Effector memory CD4-positive, alpha-beta T cell (primary cell): ENCODE results near the gene APPBP2.

Source experiments
- DNase-seq, 3 donors: peaks; one replicate each; pipeline ENCODE4 v3.0.0-alpha.2; 2020
- H3K27ac ChIP-seq: 2 replicates; pipeline ENCODE4 v1.7.0; 2013; ENCODE audit warnings: mild to moderate bottlenecking, low read length, moderate library complexity; ENCODE audit not compliant: insufficient read depth, poor library complexity, severe bottlenecking
- H3K27me3 ChIP-seq: replicated peaks from 2 replicates; pipeline ENCODE4 v1.7.0; 2013; ENCODE audit warnings: mild to moderate bottlenecking, low read length; ENCODE audit not compliant: insufficient read depth, control insufficient read depth, poor library complexity, severe bottlenecking
- H3K36me3 ChIP-seq: 2 replicates; pipeline ENCODE4 v1.7.0; 2013; ENCODE audit warnings: mild to moderate bottlenecking, low read length, moderate library complexity; ENCODE audit not compliant: control insufficient read depth, insufficient read depth
- H3K4me1 ChIP-seq: 2 replicates; pipeline ENCODE4 v1.7.0; 2013; ENCODE audit warnings: low read length, mild to moderate bottlenecking; ENCODE audit not compliant: control insufficient read depth, insufficient read depth, poor library complexity, severe bottlenecking
- H3K4me3 ChIP-seq: 2 replicates; pipeline ENCODE4 v1.7.0; 2013; ENCODE audit warnings: low read length, low read depth, mild to moderate bottlenecking; ENCODE audit not compliant: insufficient read depth, poor library complexity, severe bottlenecking
- H3K9me3 ChIP-seq: 2 replicates; pipeline ENCODE4 v1.7.0; 2013; ENCODE audit warnings: mild to moderate bottlenecking, low read length, moderate library complexity; ENCODE audit not compliant: control insufficient read depth

The APPBP2 gene

DNA sequence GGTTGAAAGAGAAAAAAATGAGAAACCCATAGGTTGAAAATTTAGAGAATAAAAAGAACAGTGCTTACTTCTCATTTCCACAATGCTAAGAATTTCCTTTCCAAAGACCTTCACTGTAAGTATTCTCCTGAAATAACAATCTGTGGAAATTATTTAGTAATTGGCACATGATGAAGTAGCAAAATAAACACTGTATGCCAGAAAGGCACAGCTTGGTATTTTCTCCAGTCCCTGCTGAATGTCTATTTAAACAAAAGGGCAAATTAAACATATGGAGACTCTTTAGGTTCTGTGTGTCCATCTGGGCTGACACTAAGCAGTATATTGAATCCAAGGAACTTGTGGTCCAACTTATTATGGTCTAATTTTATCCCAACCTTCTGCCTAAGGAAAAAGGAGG is 57.7 kb downstream of the APPBP2 start:
- no peaks in the 10 kb centered on the region for H3K4me1 ChIP-seq
- no peak for DNase-seq
- H3K4me3 ChIP-seq, result no peak overlapping the region
- H3K36me3 ChIP-seq, result peaks cover 31% of the 10 kb centered on the region
- H3K27me3 ChIP-seq, result no peaks in the 10 kb centered on the region
- no peaks in the 10 kb centered on the region for H3K9me3 ChIP-seq
- no peak overlapping the region for H3K27ac ChIP-seq

DNA sequence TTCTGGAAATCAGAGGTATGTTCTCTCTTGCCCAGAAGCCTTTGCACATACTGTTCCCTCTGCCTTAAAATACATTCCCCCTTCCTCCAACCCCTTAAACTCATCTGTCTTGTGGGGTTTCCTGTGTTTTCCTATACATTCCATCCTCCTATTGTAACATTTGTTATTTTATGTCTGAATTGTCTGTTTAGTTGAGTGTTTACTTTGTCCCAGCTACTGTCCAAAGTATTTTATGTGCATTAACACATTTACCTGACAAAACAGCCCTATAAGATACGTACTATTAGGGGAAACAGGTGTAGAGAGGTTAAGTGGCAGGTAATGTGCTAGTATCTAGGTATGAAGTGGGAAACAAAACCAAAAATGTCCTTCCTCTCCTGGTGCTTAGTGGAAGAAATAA is 61.7 kb downstream of the APPBP2 start:
- Histone ChIP-seq H3K4me3 (no peak overlapping the region), H3K27me3 (no peaks in the 10 kb centered on the region), H3K36me3 (peaks cover 56% of the 10 kb centered on the region), H3K27ac (no peak overlapping the region), H3K4me1 (no peaks in the 10 kb centered on the region), H3K9me3 (no peaks in the 10 kb centered on the region)
- DNase-seq, result no peak

DNA sequence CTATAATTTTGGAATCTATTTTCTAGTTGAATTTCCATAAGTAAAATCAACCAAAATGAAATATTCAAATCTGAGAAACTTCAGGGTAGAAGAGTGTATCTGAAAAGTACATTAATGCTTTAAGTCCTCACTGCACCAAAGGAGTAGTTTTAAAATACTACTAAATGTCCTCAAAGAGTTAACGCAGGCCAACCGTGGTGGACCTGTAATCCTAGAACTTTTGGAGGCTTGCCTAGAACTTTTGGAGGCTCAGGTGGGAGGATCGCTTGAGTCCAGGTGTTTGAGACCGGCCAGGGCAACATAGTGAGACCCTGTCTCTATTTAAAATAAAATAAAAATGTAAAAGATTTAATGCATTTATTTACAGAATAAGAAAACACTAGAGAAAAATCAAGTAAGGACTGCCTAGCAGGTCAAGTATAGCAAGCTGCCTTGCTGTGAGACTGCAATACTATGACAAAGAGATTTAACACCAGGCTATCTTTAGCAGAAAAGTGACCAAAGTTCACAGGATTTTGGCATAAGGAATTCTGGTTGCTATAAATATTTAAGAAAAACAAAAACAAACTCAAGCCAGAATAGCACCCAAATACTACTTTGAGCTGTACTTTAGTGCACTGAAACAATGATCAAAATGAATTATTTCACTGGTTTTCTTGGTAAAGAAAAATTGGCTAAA is 62.7 kb downstream of the APPBP2 start:
- Histone ChIP-seq H3K4me1 (no peaks in the 10 kb centered on the region), H3K9me3 (no peaks in the 10 kb centered on the region), H3K4me3 (no peak overlapping the region), H3K36me3 (peaks cover 56% of the 10 kb centered on the region), H3K27me3 (no peaks in the 10 kb centered on the region), H3K27ac (no peak overlapping the region)
- DNase-seq, result no peak

DNA sequence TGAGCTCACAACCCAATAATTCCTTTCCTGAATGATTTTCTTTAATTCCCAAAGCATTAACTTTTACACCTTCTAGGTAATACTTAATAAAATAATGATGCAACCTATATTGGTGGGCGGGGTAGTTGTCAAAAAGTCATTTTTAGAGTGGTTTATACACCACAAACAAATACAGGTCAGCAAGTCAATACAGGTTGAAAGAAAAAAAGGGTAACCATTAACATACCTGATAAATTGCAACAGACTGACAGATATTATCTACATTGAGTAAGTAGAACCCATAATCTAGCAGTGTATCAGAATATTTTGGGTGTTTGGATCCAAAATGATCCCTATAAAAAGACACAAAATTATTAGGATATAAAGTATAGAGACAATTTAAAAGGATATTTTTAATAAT is 64.5 kb downstream of the APPBP2 start:
- H3K27ac ChIP-seq, result no peak overlapping the region

DNA sequence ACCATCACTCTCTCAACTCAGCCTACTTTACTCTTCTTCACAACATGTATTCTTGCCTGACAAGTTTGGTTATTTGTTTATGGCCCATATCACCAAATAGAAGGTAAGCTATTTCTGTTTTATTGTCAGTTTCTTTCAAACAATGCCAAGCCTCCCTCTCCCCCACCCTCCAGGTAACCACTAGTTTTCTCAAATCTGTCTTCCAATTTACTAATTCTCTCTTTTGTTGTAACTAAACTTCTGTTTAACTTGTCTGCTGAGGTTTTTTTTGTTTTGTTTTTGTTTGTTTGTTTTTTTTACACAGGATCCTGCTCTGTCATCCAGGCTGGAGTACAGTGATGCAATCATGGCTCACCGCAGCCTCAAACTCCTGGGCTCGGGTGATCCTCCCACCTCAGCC is 68.9 kb downstream of the APPBP2 start:
- H3K9me3 ChIP-seq, result no peaks in the 10 kb centered on the region
- DNase-seq, result no peak
- no peak overlapping the region for H3K4me3 ChIP-seq
- peaks cover 45% of the 10 kb centered on the region for H3K36me3 ChIP-seq
- H3K27me3 ChIP-seq, result no peaks in the 10 kb centered on the region
- no peak overlapping the region for H3K27ac ChIP-seq
- H3K4me1 ChIP-seq, result no peaks in the 10 kb centered on the region

More for the DNA sequence above, 64.5 kb downstream of the APPBP2 start:
- no peak for DNase-seq
- H3K27me3 ChIP-seq, result no peaks in the 10 kb centered on the region
- H3K4me1 ChIP-seq, result no peaks in the 10 kb centered on the region
- no peaks in the 10 kb centered on the region for H3K9me3 ChIP-seq
- H3K4me3 ChIP-seq, result no peak overlapping the region
- H3K36me3 ChIP-seq, result peaks cover 56% of the 10 kb centered on the region

DNA sequence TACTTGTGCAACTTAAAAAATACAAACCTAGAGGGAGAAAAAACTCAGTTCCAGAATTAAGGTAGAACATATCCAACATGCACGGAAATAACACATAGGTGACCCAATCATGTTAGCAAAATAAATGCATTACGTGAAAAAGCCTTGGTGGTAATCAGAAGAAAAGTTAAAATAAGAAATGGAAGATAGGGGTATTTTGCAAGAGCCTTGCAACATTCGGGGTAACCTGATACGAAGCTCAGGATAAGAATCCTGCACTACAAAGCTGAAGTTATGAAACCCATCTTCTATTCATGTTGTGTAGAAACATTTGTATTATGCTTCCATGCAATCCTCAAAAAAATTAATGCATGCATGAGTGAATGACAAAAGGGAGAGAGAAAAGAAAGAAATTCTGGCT is 70.7 kb downstream of the APPBP2 start:
- H3K27ac ChIP-seq, result no peak overlapping the region
- DNase-seq, result no peak
- H3K4me3 ChIP-seq, result no peak overlapping the region
- no peaks in the 10 kb centered on the region for H3K4me1 ChIP-seq
- no peaks in the 10 kb centered on the region for H3K9me3 ChIP-seq
- H3K27me3 ChIP-seq, result no peaks in the 10 kb centered on the region
- H3K36me3 ChIP-seq, result peaks cover 38% of the 10 kb centered on the region

DNA sequence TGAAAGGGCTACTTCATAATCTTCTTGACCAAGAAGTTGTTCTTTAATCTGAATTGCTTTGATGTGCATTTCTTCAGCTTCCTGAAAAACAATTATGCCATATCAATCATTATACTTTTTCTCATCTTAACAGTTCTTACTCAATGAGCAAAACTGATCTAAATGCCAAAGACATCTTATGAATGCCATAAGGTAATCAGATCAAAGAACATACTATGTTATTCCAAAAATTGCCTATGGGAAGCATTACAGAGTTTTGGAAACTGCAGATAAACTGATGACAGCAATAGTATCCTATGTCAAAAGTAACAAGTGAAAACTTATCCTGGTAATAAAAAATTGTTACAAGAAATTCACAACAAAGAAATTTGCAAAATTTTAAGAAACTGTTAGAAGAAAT is 74.1 kb downstream of the APPBP2 start:
- Histone ChIP-seq H3K36me3 (peaks cover 47% of the 10 kb centered on the region), H3K27ac (no peak overlapping the region), H3K4me1 (no peaks in the 10 kb centered on the region), H3K27me3 (no peaks in the 10 kb centered on the region), H3K4me3 (no peak overlapping the region), H3K9me3 (no peaks in the 10 kb centered on the region)
- no peak for DNase-seq

DNA sequence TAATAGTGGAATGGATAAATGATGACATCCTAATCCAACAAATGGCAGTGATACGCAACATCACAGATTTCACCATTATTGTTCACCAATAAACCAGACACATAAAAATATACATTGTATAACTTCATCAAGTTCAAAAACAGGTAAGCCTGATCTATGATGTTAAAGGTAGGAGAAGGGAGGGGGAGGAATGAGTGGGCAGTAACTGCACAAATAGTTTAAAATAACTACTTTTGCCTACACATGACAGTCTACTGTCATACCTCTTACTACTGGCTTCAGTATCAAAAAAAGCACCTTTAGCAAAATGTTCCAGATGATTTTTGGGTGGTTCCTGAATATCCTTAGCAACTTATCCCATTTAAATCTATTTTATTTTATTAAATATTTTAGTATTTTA is 75.0 kb downstream of the APPBP2 start:
- Histone ChIP-seq H3K4me3 (no peak overlapping the region), H3K9me3 (no peaks in the 10 kb centered on the region), H3K27ac (no peak overlapping the region), H3K27me3 (no peaks in the 10 kb centered on the region), H3K4me1 (no peaks in the 10 kb centered on the region), H3K36me3 (peaks cover 48% of the 10 kb centered on the region)
- DNase-seq, result no peak

DNA sequence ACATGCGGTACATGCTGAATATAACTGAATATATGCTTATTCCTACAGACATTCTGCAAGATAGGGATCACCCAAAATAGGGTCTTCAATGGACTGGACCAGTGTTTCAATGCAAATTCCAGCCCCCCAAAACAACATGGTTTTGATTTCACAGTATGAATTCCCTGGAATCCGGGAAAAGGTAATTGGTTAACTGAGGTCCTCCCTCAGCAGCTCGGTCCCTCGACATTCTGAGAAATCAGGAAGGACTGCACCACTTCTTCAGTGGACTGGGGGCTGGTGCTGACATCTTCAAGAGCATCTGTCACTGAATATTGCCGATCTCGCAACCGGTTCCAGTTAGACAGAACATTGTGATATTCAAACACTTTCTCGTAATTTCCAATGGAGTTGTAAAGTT is 78.7 kb downstream of the APPBP2 start:
- H3K36me3 ChIP-seq, result peaks cover 33% of the 10 kb centered on the region
- no peak overlapping the region for H3K4me3 ChIP-seq
- DNase-seq, result no peak
- no peaks in the 10 kb centered on the region for H3K9me3 ChIP-seq
- no peaks in the 10 kb centered on the region for H3K27me3 ChIP-seq
- H3K4me1 ChIP-seq, result no peaks in the 10 kb centered on the region
- no peak overlapping the region for H3K27ac ChIP-seq

DNA sequence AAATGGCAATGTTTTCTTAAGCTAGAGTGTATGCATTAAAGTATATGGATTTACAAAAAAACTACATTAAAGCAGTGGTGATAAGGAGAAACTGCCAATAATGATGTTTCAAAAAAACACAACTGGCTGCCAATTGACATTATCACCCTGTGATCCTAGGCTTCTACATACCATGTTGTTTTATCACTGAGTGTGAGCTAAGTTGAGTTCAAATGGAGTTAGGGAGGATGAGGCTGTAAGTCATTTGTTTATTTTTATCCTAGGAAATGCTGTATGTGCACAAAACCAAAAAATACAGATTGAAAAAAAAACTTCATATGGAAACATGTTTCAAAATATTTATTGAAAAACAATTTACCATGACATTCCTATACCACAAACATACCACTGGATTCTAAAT is 80.9 kb downstream of the APPBP2 start:
- Histone ChIP-seq H3K27ac (no peak overlapping the region), H3K27me3 (no peaks in the 10 kb centered on the region), H3K4me3 (no peak overlapping the region), H3K9me3 (no peaks in the 10 kb centered on the region), H3K4me1 (no peaks in the 10 kb centered on the region), H3K36me3 (peaks cover 23% of the 10 kb centered on the region)
- DNase-seq, result no peak
